ENCODE data around the gene NBAS.
A peak's percentile ranks its signal among the peaks of the same experiment; 100 is the strongest.

The NBAS gene

GRCh38 chr2:15158532-15158931 lies 402.6 kb downstream of the NBAS start:
- no peak for ATAC-seq

- no peak for ATAC-seq
Observed at GRCh38 chr2:15158100-15158499, 403.0 kb downstream of the NBAS start.

- no peak for ATAC-seq
Observed at GRCh38 chr2:15155959-15156574, 405.1 kb downstream of the NBAS start.

- ATAC-seq, result no peak
Observed at GRCh38 chr2:15154297-15154696, 406.8 kb downstream of the NBAS start.

- no peak for ATAC-seq
Observed at GRCh38 chr2:15152382-15152781, 408.8 kb downstream of the NBAS start.

- no peak for ATAC-seq
Observed at GRCh38 chr2:15149063-15149462, 412.1 kb downstream of the NBAS start.

- ATAC-seq, result no peak
Observed at GRCh38 chr2:15147591-15147990, 413.5 kb downstream of the NBAS start.

GRCh38 chr2:15146960-15147359 lies 414.2 kb downstream of the NBAS start:
- ATAC-seq, result no peak

GRCh38 chr2:15145919-15146318 lies 415.2 kb downstream of the NBAS start:
- ATAC-seq, result no peak

GRCh38 chr2:15145046-15145817 lies 415.9 kb downstream of the NBAS start:
- no peak for ATAC-seq

GRCh38 chr2:15142069-15142689 lies 419.0 kb downstream of the NBAS start:
- peak; percentile 99 for ATAC-seq

GRCh38 chr2:15141211-15141610 lies 419.9 kb downstream of the NBAS start:
- no peak for ATAC-seq

GRCh38 chr2:15136639-15137038 lies 424.5 kb downstream of the NBAS start:
- no peak for ATAC-seq

GRCh38 chr2:15134957-15135356 lies 426.2 kb downstream of the NBAS start:
- no peak for ATAC-seq

GRCh38 chr2:15133461-15133860 lies 427.7 kb downstream of the NBAS start:
- no peak for ATAC-seq

GRCh38 chr2:15128846-15129245 lies 432.3 kb downstream of the NBAS start:
- ATAC-seq, result no peak

GRCh38 chr2:15127876-15128275 lies 433.3 kb downstream of the NBAS start:
- no peak for ATAC-seq

GRCh38 chr2:15127301-15127700 lies 433.8 kb downstream of the NBAS start:
- ATAC-seq, result no peak

GRCh38 chr2:15126373-15126772 lies 434.8 kb downstream of the NBAS start:
- no peak for ATAC-seq

GRCh38 chr2:15122915-15123314 lies 438.2 kb downstream of the NBAS start:
- no peak for ATAC-seq

- no peak for ATAC-seq
Observed at GRCh38 chr2:15120631-15121030, 440.5 kb downstream of the NBAS start.

GRCh38 chr2:15119722-15120175 lies 441.4 kb downstream of the NBAS start:
- no peak for ATAC-seq

GRCh38 chr2:15117409-15118050 lies 443.6 kb downstream of the NBAS start:
- ATAC-seq, result no peak
